Measurements from ENCODE around the gene NXPE3. TPM values are rescaled to one million over a fixed set of nuclear protein-coding genes. Genes with fewer than 3 reads are reported as not detected.
"Not testable (repeated sequence)": the region's sequence is repeated elsewhere in the genome, so short reads cannot be mapped to it uniquely, and the experiment has no call there.

The NXPE3 gene
- polyA plus RNA-seq, 1 donor from 2014 or later, result 6.6 TPM

- H3K79me2 ChIP-seq (replicated peaks; ENCODE audit: insufficient read depth, low read length), result peaks cover 25% of the 10 kb centered on the region
- H3K9ac ChIP-seq (ENCODE audit: low read length); H3K27me3 ChIP-seq (ENCODE audit: insufficient read depth, low read depth, low read length); H2AFZ ChIP-seq (ENCODE audit: low read depth, low read length); H3K4me2 ChIP-seq (ENCODE audit: low read length); H3K36me3 ChIP-seq (ENCODE audit: insufficient read depth, low read length); H3K27ac ChIP-seq (ENCODE audit: low read length); H3K4me3 ChIP-seq (ENCODE audit: low read length); H4K20me1 ChIP-seq (ENCODE audit: insufficient read depth); H3F3A ChIP-seq (ENCODE audit: insufficient read depth, low read length, poor library complexity, severe bottlenecking); H3K9me2 ChIP-seq (ENCODE audit: insufficient read depth, low read length); H3K9me3 ChIP-seq (ENCODE audit: low read length): not testable (repeated sequence)
Observed at GRCh38 chr3:101777745-101778281, 1.2 kb upstream of the NXPE3 start.

- Histone ChIP-seq H3K36me3 (ENCODE audit: insufficient read depth, low read length) (no peaks in the 10 kb centered on the region), H4K20me1 (ENCODE audit: insufficient read depth) (no peaks in the 10 kb centered on the region), H3K27ac (ENCODE audit: low read length) (no peak overlapping the region), H3K79me2 (replicated peaks; ENCODE audit: insufficient read depth, low read length) (peaks cover 25% of the 10 kb centered on the region), H3K4me3 (ENCODE audit: low read length) (peak overlapping the region; percentile 89), H3K9ac (ENCODE audit: low read length) (peak overlapping the region; percentile 74), H3K4me2 (ENCODE audit: low read length) (peak overlapping the region; percentile 63), H3F3A (ENCODE audit: insufficient read depth, low read length, poor library complexity, severe bottlenecking) (no peaks in the 10 kb centered on the region), H3K27me3 (ENCODE audit: insufficient read depth, low read depth, low read length) (no peaks in the 10 kb centered on the region), H3K9me2 (ENCODE audit: insufficient read depth, low read length) (no peaks in the 10 kb centered on the region), H2AFZ (ENCODE audit: low read depth, low read length) (peak overlapping the region; percentile 61), H3K9me3 (ENCODE audit: low read length) (no peaks in the 10 kb centered on the region)
- TF ChIP-seq REST (IDR thresholded peaks at IDR 0.05; ENCODE audit: borderline replicate concordance) (no peak), SMC3 (conservative IDR thresholded peaks at IDR 0.05; ENCODE audit: poor library complexity) (no peak), EZH2 (IDR thresholded peaks at IDR 0.05; ENCODE audit: borderline replicate concordance, insufficient read depth, low read length, poor library complexity, severe bottlenecking) (no peak), EP300 (conservative IDR thresholded peaks at IDR 0.05; ENCODE audit: poor library complexity, severe bottlenecking) (no peak), MXI1 (conservative IDR thresholded peaks at IDR 0.05; ENCODE audit: poor library complexity, severe bottlenecking) (no peak), RAD21 (conservative IDR thresholded peaks at IDR 0.05) (no peak), CTCF (IDR thresholded peaks at IDR 0.05; ENCODE audit: poor library complexity, severe bottlenecking) (no peak), TAF1 (IDR thresholded peaks at IDR 0.05; ENCODE audit: low read depth) (no peak), POLR2AphosphoS5 (IDR thresholded peaks at IDR 0.05) (no peak)
Observed at GRCh38 chr3:101778385-101779046, 495 bp upstream of the NXPE3 start.
